ENCODE measurements around the gene JHY.
A peak's percentile ranks its signal among the peaks of the same experiment; 100 is the strongest.

Gene JHY

GRCh38 chr11:122954455-122954854 is 71.9 kb downstream of the JHY start:
- no peak for DNase-seq

- no peak for DNase-seq
Measured at GRCh38 chr11:122963961-122964360, 81.4 kb downstream of the JHY start.

GRCh38 chr11:122976061-122976733 is 93.6 kb downstream of the JHY start:
- no peak for DNase-seq

- no peak for DNase-seq
Measured at GRCh38 chr11:122976734-122977469, 94.3 kb downstream of the JHY start.

- no peak for DNase-seq
Measured at GRCh38 chr11:122977470-122978298, 95.1 kb downstream of the JHY start.

GRCh38 chr11:122978299-122978620 is 95.7 kb downstream of the JHY start:
- no peak for DNase-seq

GRCh38 chr11:122979103-122979814 is 96.7 kb downstream of the JHY start:
- DNase-seq, result no peak

- DNase-seq, result no peak
Measured at GRCh38 chr11:122979815-122980595, 97.4 kb downstream of the JHY start.

GRCh38 chr11:122981388-122982264 is 99.1 kb downstream of the JHY start, which contains the start of gene BSX:
BSX (minus strand) TSS chr11:122981834; CDS start chr11:122981671, 163 bp downstream.
- DNase-seq, result peak in 7 of 14 donors; percentile 3 to 55 (median 11)

GRCh38 chr11:122983438-122984185 is 101.1 kb downstream of the JHY start:
- DNase-seq, result no peak

GRCh38 chr11:122984186-122985011 is 101.8 kb downstream of the JHY start:
- no peak for DNase-seq

- no peak for DNase-seq
Measured at GRCh38 chr11:122995526-122995925, 113.0 kb downstream of the JHY start.

GRCh38 chr11:122998727-122999366 is 116.3 kb downstream of the JHY start:
- no peak for DNase-seq

- no peak for DNase-seq
Measured at GRCh38 chr11:123000721-123001120, 118.2 kb downstream of the JHY start.

- DNase-seq, result peak in 1 of 14 donors; percentile 2
Measured at GRCh38 chr11:123006860-123007542, 124.4 kb downstream of the JHY start.

Measured in C1 segment of cervical spinal cord (tissue), 14 donors.